RWPE1 (cell line): ENCODE results near the gene ADAM22.

Experiments
- CTCF ChIA-PET: fragments of 350-600 bp; sonication (Branson Sonifier 250); formaldehyde crosslinking; extraction: SDS; loops from one replicate; lab custom pipeline; 2021; lab: Yijun Ruan, JAX
- POLR2A ChIA-PET: fragments of 400-600 bp; formaldehyde crosslinking; extraction: SDS; loops from one replicate; lab custom pipeline; 2020; ENCODE audit warnings: antibody characterized with exemption; ENCODE audit not compliant: low non-redundant PET; lab: Yijun Ruan, JAX
- DNase-seq: peaks from one replicate; pipeline ENCODE4 v3.0.0; 2012; ENCODE audit warnings: low spot score
- H3K27ac ChIP-seq: fragments of 450-650 bp; 2 replicates; pipeline ENCODE4 v1.5.1; 2017
- CTCF ChIP-seq: fragments of 450-650 bp; conservative IDR thresholded peaks from 2 replicates; pipeline ENCODE4 v1.5.1; 2017; ENCODE audit warnings: low read depth, mild to moderate bottlenecking

ADAM22 gene

DNA sequence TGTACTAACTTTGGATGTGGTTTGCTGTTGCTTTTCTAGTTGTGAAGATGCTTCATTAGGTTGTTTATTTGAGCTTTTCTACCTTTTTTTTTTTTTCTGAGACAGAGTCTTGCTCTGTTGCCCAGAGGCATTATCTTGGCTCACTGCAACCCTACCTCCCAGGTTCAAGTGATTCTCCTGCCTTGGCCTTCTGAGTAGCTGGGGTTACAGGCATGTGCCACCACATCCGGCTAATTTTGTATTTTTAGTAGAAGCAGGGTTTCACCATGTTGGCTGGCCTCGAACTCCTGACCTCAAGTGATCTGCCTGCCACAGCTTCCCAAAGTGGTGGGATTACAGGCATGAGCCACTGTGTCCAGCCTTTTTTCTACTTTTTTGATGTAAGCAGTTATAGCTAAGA lies 93.7 kb downstream of the ADAM22 start:
- H3K27ac ChIP-seq: no peak overlapping the region
- DNase-seq: no peak
- ChIA-PET CTCF (interaction anchor here (0.5 kb wide), 1 partner anchor 29 kb away, joined by 3 read pairs; no protein-coding TSS in a partner anchor), POLR2A (no interaction called here)
- no peak for TF ChIP-seq CTCF

GRCh38 chr7:88034083-88034695 lies 100.1 kb downstream of the ADAM22 start:
- H3K27ac ChIP-seq: no peak overlapping the region
- DNase-seq: no peak
- POLR2A ChIA-PET: no interaction called here
- TF ChIP-seq CTCF: no peak
- CTCF ChIA-PET: no interaction called here

GRCh38 chr7:88037050-88037449 lies 103.0 kb downstream of the ADAM22 start:
- H3K27ac ChIP-seq: no peak overlapping the region
- TF ChIP-seq CTCF: no peak
- CTCF ChIA-PET: interaction anchor here (0.6 kb wide), 1 partner anchor 1229 kb away, joined by 3 read pairs; no protein-coding TSS in a partner anchor
- POLR2A ChIA-PET: no interaction called here
- no peak for DNase-seq

DNA sequence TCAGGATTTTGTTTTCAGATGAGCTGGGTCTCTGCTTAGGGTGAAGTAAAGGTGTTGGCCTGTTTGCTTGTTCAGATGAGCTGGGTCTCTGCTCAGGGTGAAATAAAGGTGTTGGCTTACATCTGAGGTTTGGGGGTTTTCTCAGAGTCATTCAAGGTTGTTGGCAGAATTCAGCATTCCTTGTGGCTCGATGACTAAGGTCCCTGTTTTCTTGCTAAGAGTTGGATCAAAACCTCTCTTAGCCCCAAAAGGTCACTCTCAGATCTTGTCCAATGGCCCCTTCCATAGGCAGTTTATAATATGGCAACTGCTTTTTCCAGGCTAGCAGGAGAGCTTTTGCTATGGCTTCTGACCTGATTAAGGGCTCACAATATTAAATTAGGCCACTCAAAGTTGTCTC lies 106.6 kb downstream of the ADAM22 start:
- CTCF ChIA-PET: interaction anchor here (0.7 kb wide), 1 partner anchor 203 kb away, joined by 3 read pairs; no protein-coding TSS in a partner anchor

GRCh38 chr7:88041583-88041982 lies 107.5 kb downstream of the ADAM22 start:
- CTCF ChIA-PET: no interaction called here
- POLR2A ChIA-PET: no interaction called here
- no peak for TF ChIP-seq CTCF
- no peak overlapping the region for H3K27ac ChIP-seq
- DNase-seq: no peak

More for the DNA sequence above, 106.6 kb downstream of the ADAM22 start:
- TF ChIP-seq CTCF: no peak
- POLR2A ChIA-PET: no interaction called here
- no peak for DNase-seq
- no peak overlapping the region for H3K27ac ChIP-seq

GRCh38 chr7:88042157-88042556 lies 108.1 kb downstream of the ADAM22 start:
- no peak overlapping the region for H3K27ac ChIP-seq
- DNase-seq: no peak
- TF ChIP-seq CTCF: no peak
- CTCF ChIA-PET: no interaction called here
- POLR2A ChIA-PET: no interaction called here
